ENCODE data around the gene PARP12. TPM values are rescaled to one million over a fixed set of nuclear protein-coding genes. Genes with fewer than 3 reads are reported as not detected.

The PARP12 gene
- total and polyA plus RNA-seq, 3 donors from 2014 or later = 39.4 to 63.1 (median 54.6) TPM

DNA sequence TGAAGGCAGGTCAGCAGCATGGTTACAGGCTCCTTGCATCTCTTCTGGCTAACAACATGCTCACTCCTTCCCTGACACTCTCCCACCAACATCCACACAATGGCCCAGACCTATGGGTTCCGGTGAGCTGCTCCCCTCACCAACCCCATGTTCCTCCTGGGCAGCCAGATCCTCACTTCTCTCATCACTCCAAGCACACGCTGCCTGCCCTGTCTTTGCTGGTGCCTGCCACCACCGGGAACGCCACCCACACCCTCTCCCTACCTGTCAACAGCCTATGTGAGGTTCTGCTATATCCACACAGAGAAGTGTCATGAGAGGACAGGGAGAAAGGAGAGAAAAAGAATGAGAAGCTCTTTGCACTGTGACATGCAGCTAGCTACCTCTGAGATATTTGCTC, 14.6 kb downstream of the PARP12 start:
- TF ChIP-seq, protein P1, sequence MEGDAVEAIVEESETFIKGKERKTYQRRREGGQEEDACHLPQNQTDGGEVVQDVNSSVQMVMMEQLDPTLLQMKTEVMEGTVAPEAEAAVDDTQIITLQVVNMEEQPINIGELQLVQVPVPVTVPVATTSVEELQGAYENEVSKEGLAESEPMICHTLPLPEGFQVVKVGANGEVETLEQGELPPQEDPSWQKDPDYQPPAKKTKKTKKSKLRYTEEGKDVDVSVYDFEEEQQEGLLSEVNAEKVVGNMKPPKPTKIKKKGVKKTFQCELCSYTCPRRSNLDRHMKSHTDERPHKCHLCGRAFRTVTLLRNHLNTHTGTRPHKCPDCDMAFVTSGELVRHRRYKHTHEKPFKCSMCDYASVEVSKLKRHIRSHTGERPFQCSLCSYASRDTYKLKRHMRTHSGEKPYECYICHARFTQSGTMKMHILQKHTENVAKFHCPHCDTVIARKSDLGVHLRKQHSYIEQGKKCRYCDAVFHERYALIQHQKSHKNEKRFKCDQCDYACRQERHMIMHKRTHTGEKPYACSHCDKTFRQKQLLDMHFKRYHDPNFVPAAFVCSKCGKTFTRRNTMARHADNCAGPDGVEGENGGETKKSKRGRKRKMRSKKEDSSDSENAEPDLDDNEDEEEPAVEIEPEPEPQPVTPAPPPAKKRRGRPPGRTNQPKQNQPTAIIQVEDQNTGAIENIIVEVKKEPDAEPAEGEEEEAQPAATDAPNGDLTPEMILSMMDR (IDR thresholded peaks at IDR 0.05) = no peak
- no peak for TF ChIP-seq POLR2A (IDR thresholded peaks at IDR 0.05)
- no peak for DNase-seq
- intact Hi-C loops (cut with DNase I; ENCODE audit: low total_unique reads) = no loop called here
- Histone ChIP-seq H3K4me3 (no peak overlapping the region), H3K27me3 (no peaks in the 10 kb centered on the region), H3K27ac (no peak overlapping the region), H3K9me3 (no peaks in the 10 kb centered on the region), H3K4me1 (no peaks in the 10 kb centered on the region), H3K36me3 (ENCODE audit: low read depth, missing control alignments) (no peaks in the 10 kb centered on the region)
- WGBS, 2 donors = 94 to 97% methylated on average over 4 of the region's 4 CpGs

GRCh38 chr7:140047197-140047596, 15.6 kb downstream of the PARP12 start:
- Histone ChIP-seq H3K27me3 (no peaks in the 10 kb centered on the region), H3K4me3 (no peak overlapping the region), H3K36me3 (ENCODE audit: low read depth, missing control alignments) (no peaks in the 10 kb centered on the region), H3K27ac (no peak overlapping the region), H3K9me3 (no peaks in the 10 kb centered on the region), H3K4me1 (no peaks in the 10 kb centered on the region)
- no peak for DNase-seq
- WGBS, 2 donors = 95 to 97% methylated on average over 3 of the region's 3 CpGs
- TF ChIP-seq POLR2A (IDR thresholded peaks at IDR 0.05) = no peak
- TF ChIP-seq, protein P1 (IDR thresholded peaks at IDR 0.05) = no peak
- intact Hi-C loops (cut with DNase I; ENCODE audit: low total_unique reads) = no loop called here

GRCh38 chr7:140045697-140046096, 17.1 kb downstream of the PARP12 start:
- DNase-seq = no peak
- TF ChIP-seq, protein P1 (IDR thresholded peaks at IDR 0.05) = no peak
- no peak for TF ChIP-seq POLR2A (IDR thresholded peaks at IDR 0.05)
- Histone ChIP-seq H3K9me3 (no peaks in the 10 kb centered on the region), H3K27ac (no peak overlapping the region), H3K36me3 (ENCODE audit: low read depth, missing control alignments) (no peaks in the 10 kb centered on the region), H3K4me1 (no peaks in the 10 kb centered on the region), H3K4me3 (no peak overlapping the region), H3K27me3 (no peaks in the 10 kb centered on the region)
- intact Hi-C loops (cut with DNase I; ENCODE audit: low total_unique reads) = no loop called here
- WGBS, 2 donors = 56 to 66% methylated on average over 6 of the region's 6 CpGs

- no peaks in the 10 kb centered on the region for H3K36me3 ChIP-seq (ENCODE audit: low read depth, missing control alignments)
These were observed 18.5 kb downstream of the PARP12 start for GRCh38 chr7:140044251-140044650.

GRCh38 chr7:140042386-140042670, 20.4 kb downstream of the PARP12 start:
- no peak overlapping the region for H3K27ac ChIP-seq
- no peak for DNase-seq
- intact Hi-C loops (cut with DNase I; ENCODE audit: low total_unique reads) = no loop called here
- TF ChIP-seq, protein P1 (IDR thresholded peaks at IDR 0.05) = no peak
- no peak for TF ChIP-seq POLR2A (IDR thresholded peaks at IDR 0.05)
- no peaks in the 10 kb centered on the region for H3K36me3 ChIP-seq (ENCODE audit: low read depth, missing control alignments)
- no peaks in the 10 kb centered on the region for H3K9me3 ChIP-seq
- no peak overlapping the region for H3K4me3 ChIP-seq
- 88 to 92% methylated on average over 10 of the region's 10 CpGs for WGBS, 2 donors
- no peaks in the 10 kb centered on the region for H3K27me3 ChIP-seq
- no peaks in the 10 kb centered on the region for H3K4me1 ChIP-seq

More at GRCh38 chr7:140044251-140044650, 18.5 kb downstream of the PARP12 start:
- Histone ChIP-seq H3K4me3 (no peak overlapping the region), H3K27ac (no peak overlapping the region), H3K4me1 (no peaks in the 10 kb centered on the region), H3K9me3 (no peaks in the 10 kb centered on the region), H3K27me3 (no peaks in the 10 kb centered on the region)
- 96 to 98% methylated on average over 6 of the region's 6 CpGs for WGBS, 2 donors
- intact Hi-C loops (cut with DNase I; ENCODE audit: low total_unique reads) = no loop called here
- TF ChIP-seq, protein P1 (IDR thresholded peaks at IDR 0.05) = no peak
- no peak for TF ChIP-seq POLR2A (IDR thresholded peaks at IDR 0.05)
- DNase-seq = no peak

All from testis (tissue), 3 donors.